Activated naive CD4-positive, alpha-beta T cell treated with anti-CD3 and anti-CD28 coated beads, Interleukin-2, amount 50 U/mL, for 24 hours (primary cell): ENCODE results near the gene PELO.
"Not testable (repeated sequence)": the region's sequence is repeated elsewhere in the genome, so short reads cannot be mapped to it uniquely, and the experiment has no call there.

Source experiments
- H3K27ac Mint-ChIP-seq: one replicate; pipeline ENCODE4 v1.8.0; 2021; ENCODE audit warnings: mild to moderate bottlenecking, mixed read lengths
- H3K27me3 Mint-ChIP-seq: one replicate; pipeline ENCODE4 v1.8.0; 2021; ENCODE audit warnings: mixed read lengths
- H3K36me3 Mint-ChIP-seq: one replicate; pipeline ENCODE4 v1.8.0; 2021; ENCODE audit warnings: mixed read lengths
- H3K4me1 Mint-ChIP-seq: one replicate; pipeline ENCODE4 v1.8.0; 2021; ENCODE audit warnings: mixed read lengths
- H3K4me3 Mint-ChIP-seq: one replicate; pipeline ENCODE4 v1.8.0; 2021; ENCODE audit warnings: mild to moderate bottlenecking, mixed read lengths
- H3K9me3 Mint-ChIP-seq: one replicate; pipeline ENCODE4 v1.8.0; 2021; ENCODE audit warnings: mixed read lengths

Gene PELO, protein sequence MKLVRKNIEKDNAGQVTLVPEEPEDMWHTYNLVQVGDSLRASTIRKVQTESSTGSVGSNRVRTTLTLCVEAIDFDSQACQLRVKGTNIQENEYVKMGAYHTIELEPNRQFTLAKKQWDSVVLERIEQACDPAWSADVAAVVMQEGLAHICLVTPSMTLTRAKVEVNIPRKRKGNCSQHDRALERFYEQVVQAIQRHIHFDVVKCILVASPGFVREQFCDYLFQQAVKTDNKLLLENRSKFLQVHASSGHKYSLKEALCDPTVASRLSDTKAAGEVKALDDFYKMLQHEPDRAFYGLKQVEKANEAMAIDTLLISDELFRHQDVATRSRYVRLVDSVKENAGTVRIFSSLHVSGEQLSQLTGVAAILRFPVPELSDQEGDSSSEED

DNA sequence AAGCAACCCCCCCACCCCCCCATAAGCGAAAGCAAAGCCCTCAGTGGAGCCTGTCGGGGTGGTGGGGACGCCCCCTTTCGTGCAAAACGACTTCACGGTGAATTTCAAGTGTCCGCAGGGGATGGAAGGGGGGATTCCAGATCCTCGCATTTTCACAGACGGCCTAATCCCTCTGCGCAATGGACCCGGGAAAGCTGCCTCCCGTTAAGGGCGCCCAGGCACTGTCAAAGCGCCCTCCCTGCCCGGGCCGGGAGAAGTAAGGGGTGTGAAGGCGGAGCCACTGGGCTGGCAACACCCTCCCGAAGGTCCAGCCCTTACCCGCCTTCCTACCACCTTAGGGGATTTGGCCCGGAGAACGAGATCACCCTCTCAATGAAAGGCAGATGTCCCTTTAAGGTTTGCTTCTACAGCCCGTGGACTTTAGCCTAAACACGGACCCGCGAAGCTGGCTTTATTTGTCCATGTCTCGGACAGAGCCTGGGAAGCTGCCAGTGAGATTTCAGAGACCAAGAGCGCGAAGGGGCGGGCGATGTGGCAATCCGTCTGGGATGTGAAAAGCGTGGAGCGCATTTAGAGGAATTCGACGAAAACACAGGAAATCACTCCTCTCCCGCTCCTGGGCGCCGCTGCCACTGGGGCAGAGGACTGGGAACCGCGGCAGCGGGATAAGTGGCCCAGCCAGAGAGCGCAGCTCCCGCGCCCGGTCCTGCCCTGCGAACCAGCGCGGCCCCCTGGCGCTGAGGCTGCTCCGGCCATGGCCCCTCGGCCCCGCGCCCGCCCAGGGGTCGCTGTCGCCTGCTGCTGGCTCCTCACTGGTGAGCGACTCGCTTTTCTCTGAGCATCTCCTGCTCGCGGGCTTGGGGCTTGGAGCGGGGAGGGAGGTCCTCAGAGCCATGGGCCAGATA, at the start of gene PELO, which contains the start of gene ITGA1:
Gene PELO (plus strand): TSS at position 317 of the 905 bp plus-strand sequence. CDS start 12,479 bp downstream, outside the sequence.
Gene ITGA1 (plus strand): TSS at position 317 of the 905 bp plus-strand sequence. CDS start 438 bp downstream, at position 755.
- peak within 1 kb of the TSS; percentile 94 for H3K4me3 Mint-ChIP-seq
- H3K4me1 Mint-ChIP-seq = peaks cover 45% of the 10 kb centered on the region
- peaks cover 3% of the 10 kb centered on the region for H3K36me3 Mint-ChIP-seq
- no peaks in the 10 kb centered on the region for H3K9me3 Mint-ChIP-seq
- peak within 1 kb of the TSS; percentile 95 for H3K27ac Mint-ChIP-seq
- H3K27me3 Mint-ChIP-seq = no peaks in the 10 kb centered on the region

DNA sequence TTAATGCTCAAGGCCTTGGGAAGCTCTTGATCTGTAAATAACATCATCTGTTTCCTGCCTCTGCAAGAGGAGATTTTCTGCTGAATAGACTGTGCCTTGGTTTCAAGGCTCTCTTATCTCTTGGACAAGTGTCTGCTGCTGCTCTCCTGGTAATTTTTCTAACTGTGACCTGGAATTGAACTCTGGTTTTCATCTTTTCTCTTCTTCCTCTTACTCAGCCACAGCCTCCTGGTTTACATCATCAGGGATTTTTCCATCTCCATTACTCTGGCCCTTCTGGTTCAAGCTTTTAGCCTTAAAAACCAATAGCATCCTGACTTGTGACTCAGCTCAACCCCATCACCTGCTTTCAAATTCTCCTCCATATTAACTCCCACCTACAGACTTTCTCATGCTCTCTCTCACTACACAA, 49.6 kb upstream of the PELO start:
- Mint-ChIP-seq H3K4me3 (peak overlapping the region; percentile 12), H3K27ac (peak overlapping the region; percentile 68), H3K4me1 (peaks cover 54% of the 10 kb centered on the region), H3K9me3 (peaks cover 6% of the 10 kb centered on the region), H3K27me3 (no peaks in the 10 kb centered on the region), H3K36me3 (peaks cover 3% of the 10 kb centered on the region)

DNA sequence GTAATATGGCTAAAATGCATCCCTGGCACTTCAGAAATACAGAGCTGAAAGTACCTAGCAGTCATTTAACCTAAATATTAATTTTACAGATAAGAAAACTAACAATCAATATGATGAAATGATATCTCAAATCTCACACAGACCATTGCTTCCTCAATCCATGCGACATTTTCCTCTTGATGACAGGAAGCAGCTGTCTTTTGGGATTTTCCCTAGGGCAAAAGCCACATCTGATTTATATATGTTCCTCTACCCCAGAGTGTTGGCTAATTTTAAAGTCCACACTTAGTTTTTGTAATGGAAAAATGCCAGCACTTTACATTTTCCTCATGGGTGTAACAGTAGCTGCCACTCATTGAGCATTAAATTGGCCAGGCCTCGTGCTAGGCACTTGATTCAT, 47.7 kb upstream of the PELO start:
- H3K4me3 Mint-ChIP-seq = no peak overlapping the region
- H3K36me3 Mint-ChIP-seq = peaks cover 3% of the 10 kb centered on the region
- no peaks in the 10 kb centered on the region for H3K27me3 Mint-ChIP-seq
- H3K4me1 Mint-ChIP-seq = peaks cover 72% of the 10 kb centered on the region
- peaks cover 6% of the 10 kb centered on the region for H3K9me3 Mint-ChIP-seq
- H3K27ac Mint-ChIP-seq = no peak overlapping the region

DNA sequence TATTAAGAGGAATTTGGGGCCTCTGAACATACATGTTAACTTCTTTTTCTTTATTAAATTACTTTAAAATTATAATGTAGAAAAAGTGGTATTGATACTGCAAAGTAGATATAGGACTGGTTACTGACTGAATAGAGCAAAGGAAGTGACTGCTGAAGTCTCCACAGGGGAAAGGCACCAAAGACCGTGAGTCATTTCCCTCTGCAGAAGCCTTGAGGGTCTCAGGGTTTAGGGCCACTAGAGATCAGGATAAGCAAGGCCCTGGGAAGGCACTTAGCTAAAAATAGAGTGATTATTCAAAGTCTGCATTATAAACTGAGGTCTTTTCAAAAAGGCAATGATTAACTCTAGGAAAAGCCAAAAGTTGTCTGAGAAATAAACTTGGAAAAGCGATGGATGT, 44.7 kb upstream of the PELO start:
- Mint-ChIP-seq H3K36me3 (peaks cover 3% of the 10 kb centered on the region), H3K4me1 (peaks cover 71% of the 10 kb centered on the region), H3K4me3 (peak overlapping the region; percentile 51), H3K27ac (peak overlapping the region; percentile 87), H3K9me3 (peaks cover 5% of the 10 kb centered on the region), H3K27me3 (no peaks in the 10 kb centered on the region)

DNA sequence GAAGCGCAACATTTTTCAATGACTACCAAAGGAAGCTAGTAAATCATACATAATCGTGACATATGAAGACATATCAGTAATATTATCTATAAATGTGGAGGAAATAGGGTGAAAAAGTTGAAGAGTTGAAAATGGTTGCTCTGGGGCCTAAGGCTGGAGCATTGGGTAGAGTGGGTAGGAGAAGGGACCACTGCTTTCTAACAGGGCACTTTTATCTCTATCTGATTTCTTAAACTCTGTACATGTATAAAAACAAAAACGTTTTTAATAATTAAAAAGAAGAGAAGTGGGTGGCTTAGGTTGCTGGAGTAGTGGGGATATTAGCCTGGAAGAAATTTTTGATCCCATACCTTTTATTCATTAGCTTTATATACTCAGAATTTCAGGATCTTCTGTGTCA, 44.2 kb upstream of the PELO start:
- H3K27me3 Mint-ChIP-seq = no peaks in the 10 kb centered on the region
- H3K27ac Mint-ChIP-seq = peak overlapping the region; percentile 87
- H3K4me1 Mint-ChIP-seq = peaks cover 68% of the 10 kb centered on the region
- H3K36me3 Mint-ChIP-seq = no peaks in the 10 kb centered on the region
- peak overlapping the region; percentile 51 for H3K4me3 Mint-ChIP-seq
- no peaks in the 10 kb centered on the region for H3K9me3 Mint-ChIP-seq

DNA sequence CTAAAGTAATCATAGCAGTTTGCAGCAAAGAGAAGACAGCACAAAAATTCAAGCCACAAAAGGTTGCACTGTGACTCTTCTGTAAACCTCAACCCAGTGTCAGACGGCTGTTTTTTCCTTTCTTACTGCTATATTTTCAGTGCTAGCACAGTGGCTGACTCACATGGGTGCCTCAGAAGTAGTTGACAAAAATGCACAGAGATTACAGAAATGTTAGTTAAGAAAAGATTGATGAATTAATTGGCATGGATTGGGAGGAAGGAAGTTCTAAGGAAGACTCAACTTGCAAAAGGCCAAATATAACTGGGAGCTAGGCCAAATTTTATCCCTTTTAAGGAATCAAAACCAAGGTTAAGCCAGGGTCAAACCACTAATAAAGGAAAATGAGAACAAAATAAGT, 43.7 kb upstream of the PELO start:
- Mint-ChIP-seq H3K27ac (peak overlapping the region; percentile 85), H3K4me1 (peaks cover 65% of the 10 kb centered on the region), H3K36me3 (no peaks in the 10 kb centered on the region), H3K27me3 (no peaks in the 10 kb centered on the region), H3K4me3 (peak overlapping the region; percentile 38), H3K9me3 (no peaks in the 10 kb centered on the region)

DNA sequence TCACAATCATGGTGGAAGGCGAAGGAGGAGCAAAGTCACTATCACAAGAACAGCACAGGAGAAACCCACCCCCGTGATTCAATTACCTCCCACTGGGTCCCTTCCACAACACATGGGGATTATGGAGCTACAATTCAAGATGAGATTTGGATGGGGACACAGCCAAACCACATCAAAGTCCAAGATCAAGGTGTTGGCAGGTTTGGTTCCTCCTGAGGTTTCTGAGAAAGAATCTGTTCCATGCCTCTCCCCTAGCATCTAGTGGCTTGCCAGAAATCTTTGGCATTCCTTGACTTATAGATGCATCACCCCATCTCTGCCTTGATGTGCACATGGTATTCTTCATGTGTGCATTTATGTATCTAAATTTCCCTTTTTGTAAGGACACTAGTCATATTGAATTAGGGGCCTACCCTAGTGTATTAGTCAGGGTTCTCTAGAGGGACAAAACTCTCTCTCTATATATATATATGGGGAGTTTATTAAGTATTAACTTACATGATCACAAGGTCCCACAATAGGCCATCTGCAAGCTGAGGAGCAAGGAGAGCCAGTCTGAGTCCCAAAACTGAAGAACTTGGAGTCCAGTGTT, 42.8 kb upstream of the PELO start:
- H3K36me3 Mint-ChIP-seq, H3K4me3 Mint-ChIP-seq, H3K9me3 Mint-ChIP-seq, H3K27me3 Mint-ChIP-seq: not testable (repeated sequence)
- Mint-ChIP-seq H3K4me1 (peaks cover 55% of the 10 kb centered on the region), H3K27ac (peak overlapping the region; percentile 91)

DNA sequence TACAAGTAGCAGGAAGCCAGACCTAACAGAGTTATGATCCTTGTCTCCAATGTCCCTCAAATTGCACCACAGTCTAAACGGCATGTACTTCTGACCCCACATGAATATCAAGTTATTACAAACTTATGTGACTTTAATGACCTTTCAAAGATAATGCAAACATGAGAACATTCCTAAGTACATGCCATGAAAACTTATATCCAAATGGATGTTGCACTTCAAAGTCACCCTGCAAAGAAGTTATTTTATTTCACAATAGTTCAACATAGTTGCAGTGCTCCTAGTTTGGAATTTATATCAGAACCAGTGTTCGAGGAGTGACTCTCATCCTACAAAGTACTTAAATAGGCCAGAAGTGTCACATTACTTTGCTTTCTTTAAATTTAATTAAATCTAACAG, 41.2 kb upstream of the PELO start:
- Mint-ChIP-seq H3K4me1 (peaks cover 48% of the 10 kb centered on the region), H3K27ac (no peak overlapping the region), H3K27me3 (no peaks in the 10 kb centered on the region), H3K4me3 (no peak overlapping the region), H3K9me3 (no peaks in the 10 kb centered on the region), H3K36me3 (no peaks in the 10 kb centered on the region)

DNA sequence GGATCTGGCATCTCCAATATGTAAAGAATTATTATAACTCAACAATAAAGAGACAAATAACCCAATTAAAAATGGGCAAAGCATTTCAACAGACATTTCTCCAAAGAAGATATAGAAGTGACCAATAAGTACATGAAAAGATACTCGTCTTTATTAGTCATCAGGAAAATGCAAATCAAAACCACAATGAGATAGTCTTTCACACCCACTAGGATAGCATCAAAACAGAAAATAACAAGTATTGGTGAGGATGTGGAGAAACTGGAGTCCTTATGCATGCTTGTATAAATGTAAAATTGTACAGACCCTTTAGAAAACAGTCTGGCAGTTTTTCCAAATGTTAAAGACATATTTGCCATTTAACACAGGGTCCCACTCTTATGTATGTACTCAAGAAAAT, 39.1 kb upstream of the PELO start:
- H3K9me3 Mint-ChIP-seq = no peaks in the 10 kb centered on the region
- no peak overlapping the region for H3K4me3 Mint-ChIP-seq
- H3K27me3 Mint-ChIP-seq = no peaks in the 10 kb centered on the region
- H3K36me3 Mint-ChIP-seq = no peaks in the 10 kb centered on the region
- H3K4me1 Mint-ChIP-seq = peaks cover 27% of the 10 kb centered on the region
- no peak overlapping the region for H3K27ac Mint-ChIP-seq

DNA sequence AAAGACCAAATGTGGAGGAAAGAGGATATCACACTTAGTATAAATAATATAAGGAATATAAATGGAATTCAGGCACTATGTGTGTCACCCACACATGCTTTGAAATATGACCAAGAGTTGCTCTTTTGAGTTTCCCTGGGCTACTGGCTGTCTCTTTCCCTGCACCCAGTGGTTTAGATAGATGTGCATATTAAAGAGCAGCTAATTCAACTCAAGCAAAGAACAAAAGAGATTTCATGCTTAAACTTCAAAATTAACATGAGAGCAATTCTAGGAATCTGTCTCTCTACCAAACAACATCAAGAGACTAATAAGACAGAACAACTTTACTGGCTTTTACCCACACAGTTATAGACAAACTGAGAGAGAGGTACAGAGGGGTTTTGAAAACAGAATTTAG, 38.0 kb upstream of the PELO start:
- no peaks in the 10 kb centered on the region for H3K36me3 Mint-ChIP-seq
- peaks cover 18% of the 10 kb centered on the region for H3K4me1 Mint-ChIP-seq
- H3K9me3 Mint-ChIP-seq = no peaks in the 10 kb centered on the region
- H3K27me3 Mint-ChIP-seq = no peaks in the 10 kb centered on the region
- no peak overlapping the region for H3K27ac Mint-ChIP-seq
- no peak overlapping the region for H3K4me3 Mint-ChIP-seq

DNA sequence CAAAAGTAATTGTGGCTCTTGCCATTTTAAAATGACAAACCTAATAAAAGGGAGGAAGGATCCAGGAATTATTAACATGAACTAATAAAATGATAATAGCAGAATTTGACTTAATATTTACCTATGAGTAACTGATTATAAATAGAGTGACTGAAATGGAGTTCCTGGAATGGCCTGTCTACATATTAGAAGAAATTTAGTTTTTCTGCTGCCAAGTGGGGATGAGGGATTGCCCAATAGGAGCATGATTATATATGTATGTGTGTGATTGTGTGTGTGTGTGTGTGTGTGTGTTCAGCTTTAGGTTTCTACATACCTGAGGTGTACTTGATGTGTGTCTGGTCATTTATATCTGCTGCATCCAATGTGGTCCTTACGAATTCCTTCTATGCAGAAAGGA, 36.6 kb upstream of the PELO start:
- Mint-ChIP-seq H3K27ac (no peak overlapping the region), H3K4me1 (peaks cover 5% of the 10 kb centered on the region), H3K36me3 (no peaks in the 10 kb centered on the region), H3K4me3 (no peak overlapping the region), H3K27me3 (no peaks in the 10 kb centered on the region), H3K9me3 (no peaks in the 10 kb centered on the region)

DNA sequence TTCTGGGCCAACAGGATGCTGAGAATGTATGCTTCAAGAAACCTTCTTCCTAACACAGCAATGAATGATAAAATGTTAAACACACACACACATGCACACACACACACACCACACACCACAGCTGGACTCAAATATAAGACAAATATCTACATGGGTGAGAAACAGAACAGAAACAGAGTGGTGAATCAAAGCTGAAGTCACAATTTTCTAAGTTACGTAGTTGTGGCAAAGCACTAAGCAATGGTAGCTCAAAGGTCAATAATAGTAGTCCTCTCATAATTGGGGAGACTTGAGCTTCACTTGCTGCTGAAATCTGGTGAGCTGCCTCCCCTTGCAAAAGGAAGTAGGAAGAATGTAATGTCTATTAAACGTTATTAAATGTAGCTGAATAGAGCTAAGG, 33.7 kb upstream of the PELO start:
- Mint-ChIP-seq H3K36me3 (no peaks in the 10 kb centered on the region), H3K9me3 (no peaks in the 10 kb centered on the region), H3K27me3 (no peaks in the 10 kb centered on the region), H3K4me1 (peaks cover 9% of the 10 kb centered on the region), H3K27ac (no peak overlapping the region), H3K4me3 (no peak overlapping the region)

DNA sequence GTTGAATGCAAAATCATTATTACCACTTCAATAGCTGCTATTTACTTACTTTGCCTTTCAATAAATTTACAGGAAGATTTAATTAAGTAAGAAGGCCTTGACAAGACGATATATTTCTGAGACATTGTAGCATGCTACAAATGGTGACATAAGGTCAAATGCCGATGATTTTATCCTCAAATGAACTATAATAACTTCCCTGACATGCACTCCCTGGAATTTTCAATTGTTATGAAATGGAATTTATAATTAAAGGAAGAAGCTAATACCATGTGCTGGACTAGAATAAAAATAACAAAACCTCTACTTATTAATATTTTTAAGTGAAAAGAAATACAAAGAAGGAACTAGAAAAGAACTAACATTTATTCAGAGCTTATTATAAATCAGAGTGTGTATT, 30.2 kb upstream of the PELO start:
- Mint-ChIP-seq H3K4me3 (no peak overlapping the region), H3K9me3 (peaks cover 10% of the 10 kb centered on the region), H3K27me3 (no peaks in the 10 kb centered on the region), H3K4me1 (peaks cover 24% of the 10 kb centered on the region), H3K36me3 (no peaks in the 10 kb centered on the region), H3K27ac (no peak overlapping the region)

DNA sequence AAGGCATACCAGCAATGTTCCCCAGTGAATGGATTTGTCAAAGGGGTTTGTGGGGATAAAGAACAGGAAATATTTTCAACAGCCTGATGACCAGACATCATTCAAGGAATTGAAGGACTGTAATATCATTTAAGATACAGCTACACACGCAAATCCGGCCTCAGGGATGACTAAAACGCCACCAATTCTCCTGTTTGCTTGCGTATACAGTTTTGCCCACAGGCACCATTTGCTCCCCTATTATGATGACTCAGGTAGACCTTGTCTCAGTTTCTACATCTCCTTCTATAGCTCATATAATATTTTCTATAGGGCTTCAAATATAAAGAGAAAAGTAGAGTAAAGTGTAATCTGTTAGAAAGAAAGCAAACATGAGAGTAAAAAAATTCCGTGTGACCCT, 29.7 kb upstream of the PELO start:
- Mint-ChIP-seq H3K27ac (no peak overlapping the region), H3K9me3 (peaks cover 10% of the 10 kb centered on the region), H3K4me1 (peaks cover 24% of the 10 kb centered on the region), H3K27me3 (no peaks in the 10 kb centered on the region), H3K36me3 (no peaks in the 10 kb centered on the region), H3K4me3 (no peak overlapping the region)

DNA sequence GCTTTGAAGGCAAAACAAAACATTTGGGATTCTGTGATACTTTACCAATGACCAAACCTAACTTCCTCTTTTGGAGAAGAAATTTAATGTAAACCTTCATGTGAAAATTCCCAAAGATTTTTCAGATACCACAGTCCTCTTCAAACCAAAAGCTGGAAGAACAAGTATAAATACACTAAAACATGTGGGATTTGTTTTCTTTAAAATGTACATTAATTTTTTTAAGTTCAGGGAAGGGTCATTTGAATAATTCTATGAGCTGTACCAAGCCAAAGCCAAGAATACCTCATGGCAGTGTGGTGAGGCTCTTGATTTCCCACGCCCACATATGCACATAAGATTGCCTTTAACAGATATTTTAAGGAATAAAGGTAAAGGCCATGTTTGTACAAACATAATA, 28.4 kb upstream of the PELO start:
- Mint-ChIP-seq H3K36me3 (peaks cover 1% of the 10 kb centered on the region), H3K27me3 (no peaks in the 10 kb centered on the region), H3K9me3 (peaks cover 10% of the 10 kb centered on the region), H3K4me3 (no peak overlapping the region), H3K4me1 (peaks cover 29% of the 10 kb centered on the region), H3K27ac (no peak overlapping the region)
